Measurements from ENCODE around the gene CCDC63. TPM values are rescaled to one million over a fixed set of nuclear protein-coding genes. Genes with fewer than 3 reads are reported as not detected.

The CCDC63 gene
- total and polyA plus RNA-seq, 4 donors = not detected

DNA sequence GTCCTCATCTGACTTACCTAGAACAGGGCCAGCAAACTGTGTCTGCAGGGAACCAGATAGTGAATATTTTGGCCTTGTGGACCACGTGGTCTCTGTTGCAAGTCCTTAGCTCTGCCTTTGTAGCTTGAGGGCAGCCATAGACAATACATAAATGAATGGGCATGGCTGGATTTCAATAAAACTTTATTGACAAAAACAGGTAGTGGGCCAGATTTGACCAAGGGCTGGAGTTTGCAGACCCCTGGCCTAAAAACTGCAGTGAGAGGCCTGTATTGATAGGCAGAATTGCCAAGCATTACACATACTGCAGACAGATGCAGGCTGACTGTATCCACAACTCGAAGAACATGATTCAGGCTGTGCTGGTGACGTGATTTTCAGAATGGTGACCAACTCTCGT lies 25.3 kb downstream of the CCDC63 start:
- no peak overlapping the region for H3K9ac ChIP-seq (ENCODE audit: insufficient read depth in 1 of 2, low read length in 2 of 2)
- no peak for ATAC-seq (ENCODE audit: insufficient read depth, low FRiP score)
- H3K27ac ChIP-seq (ENCODE audit: low read depth in 1 of 2, low read length in 1 of 2) = no peak overlapping the region
- TF ChIP-seq, protein P1, sequence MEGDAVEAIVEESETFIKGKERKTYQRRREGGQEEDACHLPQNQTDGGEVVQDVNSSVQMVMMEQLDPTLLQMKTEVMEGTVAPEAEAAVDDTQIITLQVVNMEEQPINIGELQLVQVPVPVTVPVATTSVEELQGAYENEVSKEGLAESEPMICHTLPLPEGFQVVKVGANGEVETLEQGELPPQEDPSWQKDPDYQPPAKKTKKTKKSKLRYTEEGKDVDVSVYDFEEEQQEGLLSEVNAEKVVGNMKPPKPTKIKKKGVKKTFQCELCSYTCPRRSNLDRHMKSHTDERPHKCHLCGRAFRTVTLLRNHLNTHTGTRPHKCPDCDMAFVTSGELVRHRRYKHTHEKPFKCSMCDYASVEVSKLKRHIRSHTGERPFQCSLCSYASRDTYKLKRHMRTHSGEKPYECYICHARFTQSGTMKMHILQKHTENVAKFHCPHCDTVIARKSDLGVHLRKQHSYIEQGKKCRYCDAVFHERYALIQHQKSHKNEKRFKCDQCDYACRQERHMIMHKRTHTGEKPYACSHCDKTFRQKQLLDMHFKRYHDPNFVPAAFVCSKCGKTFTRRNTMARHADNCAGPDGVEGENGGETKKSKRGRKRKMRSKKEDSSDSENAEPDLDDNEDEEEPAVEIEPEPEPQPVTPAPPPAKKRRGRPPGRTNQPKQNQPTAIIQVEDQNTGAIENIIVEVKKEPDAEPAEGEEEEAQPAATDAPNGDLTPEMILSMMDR (IDR thresholded peaks at IDR 0.05; ENCODE audit: control extremely low read depth, extremely low read depth) = no peak
- no peaks in the 10 kb centered on the region for H3K4me1 ChIP-seq (ENCODE audit: control insufficient read depth in 5 of 5, insufficient read depth in 5 of 5, low read length in 5 of 5)
- DNase-seq = no peak
- H3K27me3 ChIP-seq (ENCODE audit: control insufficient read depth in 3 of 3, insufficient read depth in 3 of 3, low read length in 2 of 3) = no peaks in the 10 kb centered on the region
- no peaks in the 10 kb centered on the region for H3K9me3 ChIP-seq (ENCODE audit: control insufficient read depth in 4 of 4, insufficient read depth in 3 of 4, low read length in 3 of 4)
- WGBS, 2 donors = 73 to 81% methylated on average over 4 of the region's 4 CpGs
- H3K4me3 ChIP-seq = no peak overlapping the region
- no peaks in the 10 kb centered on the region for H3K36me3 ChIP-seq (ENCODE audit: control insufficient read depth in 4 of 4, insufficient read depth in 4 of 4, low read length in 4 of 4)

DNA sequence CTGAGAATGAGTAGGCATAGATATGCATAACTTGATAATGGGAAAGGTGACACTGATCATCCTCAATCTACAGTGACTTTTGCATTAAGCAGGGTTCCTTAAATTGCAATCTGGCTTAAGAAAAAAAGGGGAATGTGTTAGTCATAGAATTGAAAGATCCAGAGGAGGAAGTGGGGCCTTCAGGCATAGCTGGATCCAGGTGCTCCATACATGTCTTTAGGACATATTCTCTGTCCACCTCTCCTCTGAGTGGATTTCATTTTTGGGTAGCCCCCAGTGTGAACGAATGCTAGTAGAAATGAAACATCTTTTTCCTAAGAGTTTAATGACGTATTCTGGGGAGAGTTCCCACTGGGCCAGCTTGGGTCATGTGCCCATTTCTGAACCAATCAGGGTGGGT lies 27.6 kb downstream of the CCDC63 start:
- 81 to 92% methylated on average over 2 of the region's 2 CpGs for WGBS, 2 donors
- Histone ChIP-seq H3K4me1 (ENCODE audit: control insufficient read depth in 5 of 5, insufficient read depth in 5 of 5, low read length in 5 of 5) (no peaks in the 10 kb centered on the region), H3K36me3 (ENCODE audit: control insufficient read depth in 4 of 4, insufficient read depth in 4 of 4, low read length in 4 of 4) (no peaks in the 10 kb centered on the region), H3K9me3 (ENCODE audit: control insufficient read depth in 4 of 4, insufficient read depth in 3 of 4, low read length in 3 of 4) (no peaks in the 10 kb centered on the region), H3K9ac (ENCODE audit: insufficient read depth in 1 of 2, low read length in 2 of 2) (no peak overlapping the region), H3K27me3 (ENCODE audit: control insufficient read depth in 3 of 3, insufficient read depth in 3 of 3, low read length in 2 of 3) (no peaks in the 10 kb centered on the region), H3K4me3 (no peak overlapping the region), H3K27ac (ENCODE audit: low read depth in 1 of 2, low read length in 1 of 2) (no peak overlapping the region)
- no peak for ATAC-seq (ENCODE audit: insufficient read depth, low FRiP score)
- TF ChIP-seq, protein P1 (IDR thresholded peaks at IDR 0.05; ENCODE audit: control extremely low read depth, extremely low read depth) = no peak
- DNase-seq = no peak

DNA sequence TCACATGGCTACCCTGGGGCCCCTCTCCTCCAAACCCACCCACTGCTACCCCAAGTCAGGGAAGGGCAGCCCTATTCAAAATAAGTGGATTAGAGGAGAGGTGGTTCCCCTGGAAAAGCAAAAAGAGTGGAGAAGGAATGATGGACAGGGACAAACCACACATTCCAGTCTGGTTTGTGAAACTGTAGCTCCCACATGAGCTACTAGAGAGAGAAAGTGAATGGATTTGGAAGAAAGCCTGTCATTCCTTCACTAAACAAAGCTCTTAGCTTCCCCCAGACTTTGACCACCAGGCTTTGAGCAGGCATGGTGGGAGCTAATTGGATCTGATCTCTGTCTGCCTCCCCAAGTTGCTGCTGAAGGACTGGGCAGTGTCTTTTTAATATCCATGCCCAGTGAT lies 28.0 kb downstream of the CCDC63 start:
- TF ChIP-seq, protein P1 (IDR thresholded peaks at IDR 0.05; ENCODE audit: control extremely low read depth, extremely low read depth) = no peak
- Histone ChIP-seq H3K27ac (ENCODE audit: low read depth in 1 of 2, low read length in 1 of 2) (no peak overlapping the region), H3K4me3 (no peak overlapping the region), H3K36me3 (ENCODE audit: control insufficient read depth in 4 of 4, insufficient read depth in 4 of 4, low read length in 4 of 4) (no peaks in the 10 kb centered on the region), H3K4me1 (ENCODE audit: control insufficient read depth in 5 of 5, insufficient read depth in 5 of 5, low read length in 5 of 5) (no peaks in the 10 kb centered on the region), H3K9ac (ENCODE audit: insufficient read depth in 1 of 2, low read length in 2 of 2) (no peak overlapping the region), H3K27me3 (ENCODE audit: control insufficient read depth in 3 of 3, insufficient read depth in 3 of 3, low read length in 2 of 3) (no peaks in the 10 kb centered on the region), H3K9me3 (ENCODE audit: control insufficient read depth in 4 of 4, insufficient read depth in 3 of 4, low read length in 3 of 4) (peaks cover 0 to 2% (median 0%) of the 10 kb centered on the region in 4 donors)
- ATAC-seq (ENCODE audit: insufficient read depth, low FRiP score) = no peak
- DNase-seq = no peak

DNA sequence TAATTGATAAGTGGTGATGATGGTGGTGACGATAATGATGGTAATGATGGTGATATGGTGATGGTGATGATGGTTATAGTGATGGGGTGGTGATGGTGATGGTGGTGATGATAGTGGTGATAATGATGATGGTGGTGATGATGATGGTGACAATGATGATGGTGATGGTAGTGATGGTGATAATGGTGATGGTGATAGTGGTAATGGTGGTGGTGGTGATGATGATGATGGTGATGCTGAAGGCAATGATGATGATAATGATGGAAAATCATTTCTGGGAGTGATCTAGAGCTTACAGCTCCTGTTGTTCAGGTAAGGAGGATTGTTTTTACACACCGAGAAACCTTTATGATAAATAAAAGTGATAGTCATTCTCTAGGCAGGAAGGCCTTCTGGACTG lies 33.9 kb downstream of the CCDC63 start:
- ATAC-seq (ENCODE audit: insufficient read depth, low FRiP score) (no peak), DNase-seq (no peak)
- no peaks in the 10 kb centered on the region for H3K27me3 ChIP-seq (ENCODE audit: control insufficient read depth in 3 of 3, insufficient read depth in 3 of 3, low read length in 2 of 3)
- no peaks in the 10 kb centered on the region for H3K4me1 ChIP-seq (ENCODE audit: control insufficient read depth in 5 of 5, insufficient read depth in 5 of 5, low read length in 5 of 5)
- no peak overlapping the region for H3K9ac ChIP-seq (ENCODE audit: insufficient read depth in 1 of 2, low read length in 2 of 2)
- H3K27ac ChIP-seq (ENCODE audit: low read depth in 1 of 2, low read length in 1 of 2) = no peak overlapping the region
- WGBS, 2 donors = 81 to 87% methylated on average over 2 of the region's 2 CpGs
- peaks cover 0 to 2% (median under 1%) of the 10 kb centered on the region in 4 donors for H3K9me3 ChIP-seq (ENCODE audit: control insufficient read depth in 4 of 4, insufficient read depth in 3 of 4, low read length in 3 of 4)
- H3K4me3 ChIP-seq = no peak overlapping the region
- TF ChIP-seq, protein P1 (IDR thresholded peaks at IDR 0.05; ENCODE audit: control extremely low read depth, extremely low read depth) = no peak
- no peaks in the 10 kb centered on the region for H3K36me3 ChIP-seq (ENCODE audit: control insufficient read depth in 4 of 4, insufficient read depth in 4 of 4, low read length in 4 of 4)

Data from lung (tissue), 12 donors.